Trophoblast cell (in vitro differentiated cells and primary cell): ENCODE data around the gene GUCY1A1.

ENCODE experiments used
- DNase-seq, 2 donors: peaks; one replicate each; pipeline ENCODE4 v3.0.0-alpha.2; 2016
- H2AFZ ChIP-seq: 2 replicates; pipeline ENCODE4 v1.6.1; 2013; ENCODE audit warnings: low read length, moderate library complexity, mild to moderate bottlenecking; ENCODE audit not compliant: insufficient read depth, poor library complexity
- H2AK5ac ChIP-seq: 2 replicates; pipeline ENCODE4 v1.6.1; 2013; ENCODE audit warnings: mild to moderate bottlenecking, low read length
- H2BK120ac ChIP-seq: 2 replicates; pipeline ENCODE4 v1.6.1; 2013; ENCODE audit warnings: low read length, mild to moderate bottlenecking, moderate library complexity; ENCODE audit not compliant: insufficient read depth, poor library complexity
- H2BK12ac ChIP-seq: 2 replicates; pipeline ENCODE4 v1.6.1; 2013; ENCODE audit warnings: mild to moderate bottlenecking, low read length, moderate library complexity
- H2BK5ac ChIP-seq: 2 replicates; pipeline ENCODE4 v1.6.1; 2013; ENCODE audit warnings: low read length, low read depth, moderate library complexity, mild to moderate bottlenecking; ENCODE audit not compliant: poor library complexity
- H3K14ac ChIP-seq: 2 replicates; pipeline ENCODE4 v1.6.1; 2013; ENCODE audit warnings: mild to moderate bottlenecking, low read length
- H3K18ac ChIP-seq: 2 replicates; pipeline ENCODE4 v1.6.1; 2013; ENCODE audit warnings: mild to moderate bottlenecking, low read length
- H3K23ac ChIP-seq: 2 replicates; pipeline ENCODE4 v1.6.1; 2013; ENCODE audit warnings: low read length
- H3K27ac ChIP-seq: 2 replicates; pipeline ENCODE4 v1.5.1; 2013; ENCODE audit warnings: low read depth, mild to moderate bottlenecking, inconsistent platforms, low read length, moderate library complexity
- H3K27me3 ChIP-seq: 2 replicates; pipeline ENCODE4 v1.6.1; 2013; ENCODE audit warnings: inconsistent platforms, mild to moderate bottlenecking, low read length, moderate library complexity; ENCODE audit not compliant: insufficient read depth
- H3K36me3 ChIP-seq, 2 experiments: 1 replicate in 1 of 2; 2 replicates in 1 of 2; pipeline ENCODE4 v1.6.1; 2013; ENCODE audit warnings: low read length in 2 of 2, mild to moderate bottlenecking in 2 of 2, moderate library complexity in 1 of 2; ENCODE audit not compliant: insufficient read depth in 2 of 2, control insufficient read depth in 1 of 2
- H3K4ac ChIP-seq: 2 replicates; pipeline ENCODE4 v1.6.1; 2013; ENCODE audit warnings: low read depth, mild to moderate bottlenecking, low read length, moderate library complexity
- H3K4me1 ChIP-seq, 2 experiments: 1 replicate in 1 of 2; 2 replicates in 1 of 2; pipeline ENCODE4 v1.6.1; 2013; ENCODE audit warnings: low read length in 2 of 2, mild to moderate bottlenecking in 2 of 2, moderate library complexity in 1 of 2; ENCODE audit not compliant: insufficient read depth in 2 of 2, control insufficient read depth in 1 of 2
- H3K4me2 ChIP-seq: 2 replicates; pipeline ENCODE4 v1.6.1; 2013; ENCODE audit warnings: inconsistent platforms, mild to moderate bottlenecking, low read length, moderate library complexity
- H3K4me3 ChIP-seq: 2 replicates; pipeline ENCODE4 v1.5.1; 2013; ENCODE audit warnings: mild to moderate bottlenecking, low read depth, low read length, inconsistent platforms
- H3K79me1 ChIP-seq: one replicate; pipeline ENCODE4 v1.6.1; 2013; ENCODE audit warnings: low read length
- H3K79me2 ChIP-seq: 2 replicates; pipeline ENCODE4 v1.6.1; 2013; ENCODE audit warnings: low read length, mild to moderate bottlenecking; ENCODE audit not compliant: control insufficient read depth, insufficient read depth, poor library complexity
- H3K9ac ChIP-seq: 2 replicates; pipeline ENCODE4 v1.6.1; 2013; ENCODE audit warnings: mild to moderate bottlenecking, low read length
- H3K9me3 ChIP-seq: 2 replicates; pipeline ENCODE4 v1.6.1; 2013; ENCODE audit warnings: low read depth, mild to moderate bottlenecking, control low read depth, inconsistent platforms, low read length; ENCODE audit not compliant: insufficient read depth
- H4K12ac ChIP-seq: 2 replicates; pipeline ENCODE4 v1.6.1; 2013; ENCODE audit warnings: low read depth, mild to moderate bottlenecking, low read length, moderate library complexity
- H4K8ac ChIP-seq: 2 replicates; pipeline ENCODE4 v1.6.1; 2013; ENCODE audit warnings: low read depth, mild to moderate bottlenecking, low read length, moderate library complexity
- H4K91ac ChIP-seq: one replicate; pipeline ENCODE4 v1.6.1; 2013; ENCODE audit warnings: low read depth, mild to moderate bottlenecking, low read length, moderate library complexity
- WGBS: extraction: QIAGEN DNeasy Blood & Tissue Kit; methylation state at CpG from one replicate; pipeline ENCODE4 v1.1.7; 2013; ENCODE audit warnings: missing lambda C conversion rate; ENCODE audit not compliant: insufficient read length, insufficient coverage; ENCODE audit errors: extremely low coverage; 5-methylcytosine and 5-hydroxymethylcytosine counted together

The GUCY1A1 gene

GRCh38 chr4:155675709-155676429 lies 9.2 kb downstream of the GUCY1A1 start:
- no CpG with 5 or more reads among the region's 2 CpGs for WGBS

GRCh38 chr4:155676430-155676825 lies 9.8 kb downstream of the GUCY1A1 start:
- no CpG with 5 or more reads among the region's 4 CpGs for WGBS
- H4K91ac ChIP-seq, result no peak overlapping the region
- DNase-seq, result peak in 1 of 2 donors; percentile 11
- H2AFZ ChIP-seq, result no peak overlapping the region
- H3K79me1 ChIP-seq, result peaks cover 2% of the 10 kb centered on the region
- H3K4me1 ChIP-seq, result peaks cover 2 to 9% of the 10 kb centered on the region in 2 experiments
- H3K9ac ChIP-seq, result no peak overlapping the region
- H3K18ac ChIP-seq, result no peak overlapping the region
- H3K4me3 ChIP-seq, result no peak overlapping the region
- H3K27ac ChIP-seq, result peak overlapping the region; percentile 53
- no peak overlapping the region for H3K23ac ChIP-seq
- H2BK5ac ChIP-seq, result no peak overlapping the region
- H4K8ac ChIP-seq, result no peak overlapping the region
- H3K4me2 ChIP-seq, result peak overlapping the region; percentile 0
- no peaks in the 10 kb centered on the region for H3K27me3 ChIP-seq
- no peak overlapping the region for H2BK120ac ChIP-seq
- H2AK5ac ChIP-seq, result no peak overlapping the region
- no peak overlapping the region for H4K12ac ChIP-seq
- no peak overlapping the region for H2BK12ac ChIP-seq
- H3K4ac ChIP-seq, result no peak overlapping the region
- no peak overlapping the region for H3K14ac ChIP-seq
- H3K9me3 ChIP-seq, result no peaks in the 10 kb centered on the region
- H3K79me2 ChIP-seq, result peaks cover 1% of the 10 kb centered on the region
- H3K36me3 ChIP-seq, result peaks cover 0 to 1% of the 10 kb centered on the region in 2 experiments

More at GRCh38 chr4:155675709-155676429, 9.2 kb downstream of the GUCY1A1 start:
- H3K36me3 ChIP-seq, result peaks cover 0 to 1% of the 10 kb centered on the region in 2 experiments
- H3K4me2 ChIP-seq, result no peak overlapping the region
- peak overlapping the region; percentile 37 for H3K14ac ChIP-seq
- H2AK5ac ChIP-seq, result no peak overlapping the region
- H2BK120ac ChIP-seq, result peak overlapping the region; percentile 43
- no peak overlapping the region for H3K4me3 ChIP-seq
- H3K9me3 ChIP-seq, result no peaks in the 10 kb centered on the region
- H3K79me2 ChIP-seq, result peaks cover 1% of the 10 kb centered on the region
- H3K18ac ChIP-seq, result no peak overlapping the region
- peak overlapping the region; percentile 84 for H3K27ac ChIP-seq
- peak in 1 of 2 donors; percentile 33 for DNase-seq
- no peak overlapping the region for H4K12ac ChIP-seq
- no peak overlapping the region for H3K9ac ChIP-seq
- H2AFZ ChIP-seq, result no peak overlapping the region
- H3K27me3 ChIP-seq, result no peaks in the 10 kb centered on the region
- H2BK12ac ChIP-seq, result no peak overlapping the region
- H3K23ac ChIP-seq, result no peak overlapping the region
- H3K4me1 ChIP-seq, result peaks cover 2 to 9% of the 10 kb centered on the region in 2 experiments
- H3K4ac ChIP-seq, result no peak overlapping the region
- H2BK5ac ChIP-seq, result no peak overlapping the region
- no peak overlapping the region for H4K8ac ChIP-seq
- peaks cover 2% of the 10 kb centered on the region for H3K79me1 ChIP-seq
- no peak overlapping the region for H4K91ac ChIP-seq

GRCh38 chr4:155678011-155678410 lies 11.4 kb downstream of the GUCY1A1 start:
- no CpG with 5 or more reads among the region's 2 CpGs for WGBS
- H3K36me3 ChIP-seq, result peaks cover 0 to 1% of the 10 kb centered on the region in 2 experiments

GRCh38 chr4:155679343-155679742 lies 12.7 kb downstream of the GUCY1A1 start:
- H3K9me3 ChIP-seq, result no peaks in the 10 kb centered on the region
- DNase-seq, result peak in 1 of 2 donors; percentile 6
- no peaks in the 10 kb centered on the region for H3K79me2 ChIP-seq
- H3K27ac ChIP-seq, result no peak overlapping the region
- no peak overlapping the region for H2BK5ac ChIP-seq
- H2BK12ac ChIP-seq, result no peak overlapping the region
- H3K14ac ChIP-seq, result no peak overlapping the region
- no peak overlapping the region for H3K4me2 ChIP-seq
- H3K18ac ChIP-seq, result no peak overlapping the region
- H2AFZ ChIP-seq, result no peak overlapping the region
- no peak overlapping the region for H4K12ac ChIP-seq
- no peak overlapping the region for H3K9ac ChIP-seq
- H2AK5ac ChIP-seq, result no peak overlapping the region
- peaks cover 2 to 9% of the 10 kb centered on the region in 2 experiments for H3K4me1 ChIP-seq
- H3K36me3 ChIP-seq, result peaks cover 0 to 1% of the 10 kb centered on the region in 2 experiments
- H4K91ac ChIP-seq, result no peak overlapping the region
- peaks cover 2% of the 10 kb centered on the region for H3K79me1 ChIP-seq
- H3K27me3 ChIP-seq, result no peaks in the 10 kb centered on the region
- no peak overlapping the region for H3K23ac ChIP-seq
- H3K4ac ChIP-seq, result no peak overlapping the region
- H4K8ac ChIP-seq, result no peak overlapping the region
- H3K4me3 ChIP-seq, result no peak overlapping the region
- H2BK120ac ChIP-seq, result no peak overlapping the region
- WGBS, result no CpG with 5 or more reads among the region's 5 CpGs

More at GRCh38 chr4:155678011-155678410, 11.4 kb downstream of the GUCY1A1 start:
- peaks cover 2 to 9% of the 10 kb centered on the region in 2 experiments for H3K4me1 ChIP-seq
- no peak overlapping the region for H2BK12ac ChIP-seq
- no peak for DNase-seq
- no peak overlapping the region for H2AK5ac ChIP-seq
- H3K23ac ChIP-seq, result no peak overlapping the region
- no peak overlapping the region for H3K14ac ChIP-seq
- no peak overlapping the region for H3K4me2 ChIP-seq
- no peaks in the 10 kb centered on the region for H3K9me3 ChIP-seq
- H3K18ac ChIP-seq, result no peak overlapping the region
- H4K91ac ChIP-seq, result no peak overlapping the region
- peaks cover 1% of the 10 kb centered on the region for H3K79me2 ChIP-seq
- no peak overlapping the region for H4K8ac ChIP-seq
- H2AFZ ChIP-seq, result no peak overlapping the region
- H3K27me3 ChIP-seq, result no peaks in the 10 kb centered on the region
- no peak overlapping the region for H3K9ac ChIP-seq
- no peak overlapping the region for H3K27ac ChIP-seq
- peaks cover 2% of the 10 kb centered on the region for H3K79me1 ChIP-seq
- H3K4me3 ChIP-seq, result no peak overlapping the region
- no peak overlapping the region for H4K12ac ChIP-seq
- no peak overlapping the region for H2BK5ac ChIP-seq
- H3K4ac ChIP-seq, result no peak overlapping the region
- no peak overlapping the region for H2BK120ac ChIP-seq
